Measurements from ENCODE around the gene RAB11FIP3. TPM values are rescaled to one million over a fixed set of nuclear protein-coding genes. Genes with fewer than 3 reads are reported as not detected.

The RAB11FIP3 gene
- total RNA-seq, 1 experiment from 2014 or later: 38.4 TPM

- H3K4me1 ChIP-seq (replicated peaks; ENCODE audit: insufficient read depth): no peaks in the 10 kb centered on the region
- no peaks in the 10 kb centered on the region for H3F3A ChIP-seq (ENCODE audit: insufficient read depth, low read depth)
- H3K4me2 ChIP-seq: no peak overlapping the region
- H3K9me3 ChIP-seq (ENCODE audit: insufficient read depth, low read depth): no peaks in the 10 kb centered on the region
- BruUV-seq (replicated peaks): no TSS peak
- ChIA-PET POLR2A (ENCODE audit: unreplicated experiment) (no interaction called here), CTCF (no interaction called here)
- TF ChIP-seq CTCF (conservative IDR thresholded peaks at IDR 0.05): no peak
- no peak for TF ChIP-seq EZH2 (IDR thresholded peaks at IDR 0.05; ENCODE audit: low read depth)
- no peaks in the 10 kb centered on the region for H3K9me2 ChIP-seq (ENCODE audit: insufficient read depth)
- no peaks in the 10 kb centered on the region for H4K20me1 ChIP-seq (ENCODE audit: insufficient read depth)
- DNase-seq: no peak
- no peaks in the 10 kb centered on the region for H3K79me2 ChIP-seq (ENCODE audit: low read depth)
- intact Hi-C loops (cut with micrococcal nuclease; ENCODE audit: unreplicated experiment): no loop called here
- H3K27me3 ChIP-seq (ENCODE audit: insufficient read depth, low read depth): no peaks in the 10 kb centered on the region
- no peak overlapping the region for H2AFZ ChIP-seq
- no peak overlapping the region for H3K27ac ChIP-seq
- no peak overlapping the region for H3K4me3 ChIP-seq
- H3K36me3 ChIP-seq (ENCODE audit: low read depth): no peaks in the 10 kb centered on the region
Observed at GRCh38 chr16:508884-509736, 83.7 kb downstream of the RAB11FIP3 start.

- CTCF ChIA-PET: no interaction called here
- no TSS peak for BruUV-seq (replicated peaks)
- POLR2A ChIA-PET (ENCODE audit: unreplicated experiment): no interaction called here
Observed at GRCh38 chr16:510066-510825, 84.8 kb downstream of the RAB11FIP3 start.

GRCh38 chr16:512802-513201 lies 87.4 kb downstream of the RAB11FIP3 start:
- POLR2A ChIA-PET (ENCODE audit: unreplicated experiment): no interaction called here
- intact Hi-C loops (cut with micrococcal nuclease; ENCODE audit: unreplicated experiment): no loop called here
- no TSS peak for BruUV-seq (replicated peaks)
- Histone ChIP-seq H3K36me3 (ENCODE audit: low read depth) (no peaks in the 10 kb centered on the region), H3K27ac (no peak overlapping the region), H3K4me1 (replicated peaks; ENCODE audit: insufficient read depth) (no peaks in the 10 kb centered on the region), H3K4me2 (no peak overlapping the region), H2AFZ (no peak overlapping the region), H3K27me3 (ENCODE audit: insufficient read depth, low read depth) (no peaks in the 10 kb centered on the region), H3K79me2 (ENCODE audit: low read depth) (no peaks in the 10 kb centered on the region), H3F3A (ENCODE audit: insufficient read depth, low read depth) (no peaks in the 10 kb centered on the region), H3K9me3 (ENCODE audit: insufficient read depth, low read depth) (no peaks in the 10 kb centered on the region), H3K4me3 (no peak overlapping the region), H4K20me1 (ENCODE audit: insufficient read depth) (no peaks in the 10 kb centered on the region), H3K9me2 (ENCODE audit: insufficient read depth) (no peaks in the 10 kb centered on the region)
- TF ChIP-seq EZH2 (IDR thresholded peaks at IDR 0.05; ENCODE audit: low read depth): no peak
- TF ChIP-seq CTCF (conservative IDR thresholded peaks at IDR 0.05): no peak
- CTCF ChIA-PET: no interaction called here
- DNase-seq: no peak

More at GRCh38 chr16:510066-510825, 84.8 kb downstream of the RAB11FIP3 start:
- Histone ChIP-seq H3K9me3 (ENCODE audit: insufficient read depth, low read depth) (no peaks in the 10 kb centered on the region), H3K36me3 (ENCODE audit: low read depth) (no peaks in the 10 kb centered on the region), H3K27ac (no peak overlapping the region), H3K4me1 (replicated peaks; ENCODE audit: insufficient read depth) (no peaks in the 10 kb centered on the region), H3K4me2 (no peak overlapping the region), H3K27me3 (ENCODE audit: insufficient read depth, low read depth) (no peaks in the 10 kb centered on the region), H3K9me2 (ENCODE audit: insufficient read depth) (no peaks in the 10 kb centered on the region), H3F3A (ENCODE audit: insufficient read depth, low read depth) (no peaks in the 10 kb centered on the region), H3K79me2 (ENCODE audit: low read depth) (no peaks in the 10 kb centered on the region), H4K20me1 (ENCODE audit: insufficient read depth) (no peaks in the 10 kb centered on the region), H3K4me3 (no peak overlapping the region), H2AFZ (no peak overlapping the region)
- intact Hi-C loops (cut with micrococcal nuclease; ENCODE audit: unreplicated experiment): no loop called here
- DNase-seq: no peak
- TF ChIP-seq EZH2 (IDR thresholded peaks at IDR 0.05; ENCODE audit: low read depth) (no peak), CTCF (conservative IDR thresholded peaks at IDR 0.05) (no peak)

All from PC-9 (cell line).